Naive B cell (primary cell): ENCODE results near the gene EXOC4. TPM values are rescaled to one million over a fixed set of nuclear protein-coding genes. Genes with fewer than 3 reads are reported as not detected.

Experiments used
- ATAC-seq, 2 donors: fragments of 150-1000 bp; cut with Tn5 transposase; 2 replicates each; pipeline ENCODE4 v1.10.0; 2021; ENCODE audit warnings: low read depth in 2 of 2, mild to moderate bottlenecking in 2 of 2, moderate library complexity in 2 of 2
- DNase-seq: peaks from one replicate; pipeline ENCODE4 v3.0.0; 2022
- H3K27ac Mint-ChIP-seq, 6 donors: one replicate each; pipeline ENCODE4 v1.8.0; 2020 to 2022; ENCODE audit warnings: mild to moderate bottlenecking in 6 of 6, mixed read lengths in 6 of 6, moderate library complexity in 5 of 6, inconsistent platforms in 2 of 6
- H3K27me3 Mint-ChIP-seq, 3 donors: one replicate each; pipeline ENCODE4 v1.8.0; 2021 to 2022; ENCODE audit warnings: mixed read lengths in 3 of 3, mild to moderate bottlenecking in 1 of 3
- H3K36me3 Mint-ChIP-seq, 2 donors: one replicate each; pipeline ENCODE4 v1.8.0; 2020 to 2022; ENCODE audit warnings: mixed read lengths in 2 of 2, inconsistent platforms in 1 of 2, mild to moderate bottlenecking in 1 of 2
- H3K4me1 Mint-ChIP-seq, 3 donors: one replicate each; pipeline ENCODE4 v1.8.0; 2020 to 2022; ENCODE audit warnings: mixed read lengths in 3 of 3, inconsistent platforms in 1 of 3, mild to moderate bottlenecking in 1 of 3, moderate library complexity in 1 of 3
- H3K4me3 Mint-ChIP-seq, 8 donors: one replicate each; pipeline ENCODE4 v1.8.0; 2020 to 2022; ENCODE audit warnings: mild to moderate bottlenecking in 8 of 8, mixed read lengths in 8 of 8, moderate library complexity in 8 of 8, inconsistent platforms in 2 of 8
- H3K9me3 Mint-ChIP-seq, 7 donors: one replicate each; pipeline ENCODE4 v1.8.0; 2020 to 2022; ENCODE audit warnings: mixed read lengths in 7 of 7, mild to moderate bottlenecking in 5 of 7, inconsistent platforms in 2 of 7, moderate library complexity in 1 of 7
- polyA plus RNA-seq, 6 donors: library from polyadenylated mRNA; unstranded; fragments of 300-500 nt; fragmentation: Illumina TruSeq; gene quantifications; one replicate each; pipeline ENCODE4 v1.2.3, GENCODE V29; 2021; ENCODE audit warnings: low read depth in 6 of 6

Gene EXOC4
- polyA plus RNA-seq, 6 donors from 2014 or later, result 39.9 to 59.7 (median 47.2) TPM

- Mint-ChIP-seq H3K27me3 (no peaks in the 10 kb centered on the region), H3K9me3 (peaks cover 2 to 6% (median 4%) of the 10 kb centered on the region in 7 donors), H3K4me1 (no peaks in the 10 kb centered on the region), H3K36me3 (peaks cover 11 to 12% of the 10 kb centered on the region in 2 donors), H3K4me3 (no peak overlapping the region), H3K27ac (peak overlapping the region in 1 of 6 donors; percentile 7)
- DNase-seq (no peak), ATAC-seq (no peak)
Measured at GRCh38 chr7:133837224-133837623, 584.3 kb downstream of the EXOC4 start.

- H3K27me3 Mint-ChIP-seq, result no peaks in the 10 kb centered on the region
- H3K9me3 Mint-ChIP-seq, result peaks cover 0 to 8% (median 0%) of the 10 kb centered on the region in 7 donors
- peaks cover 0 to under 1% (median 0%) of the 10 kb centered on the region in 3 donors for H3K4me1 Mint-ChIP-seq
- no peak overlapping the region for H3K27ac Mint-ChIP-seq
- peaks cover 6 to 8% of the 10 kb centered on the region in 2 donors for H3K36me3 Mint-ChIP-seq
- H3K4me3 Mint-ChIP-seq, result no peak overlapping the region
- DNase-seq (no peak), ATAC-seq (no peak)
Measured at GRCh38 chr7:133839121-133839520, 586.2 kb downstream of the EXOC4 start.

GRCh38 chr7:133843341-133843740 lies 590.5 kb downstream of the EXOC4 start:
- Mint-ChIP-seq H3K36me3 (peaks cover 8 to 9% of the 10 kb centered on the region in 2 donors), H3K4me1 (peaks cover 4 to 8% (median 4%) of the 10 kb centered on the region in 3 donors), H3K9me3 (peaks cover 0 to 8% (median 0%) of the 10 kb centered on the region in 7 donors), H3K27ac (no peak overlapping the region), H3K27me3 (no peaks in the 10 kb centered on the region), H3K4me3 (no peak overlapping the region)
- DNase-seq (no peak), ATAC-seq (no peak)

GRCh38 chr7:133845005-133845404 lies 592.1 kb downstream of the EXOC4 start:
- Mint-ChIP-seq H3K4me3 (no peak overlapping the region), H3K27ac (peak overlapping the region in 1 of 6 donors; percentile 33), H3K9me3 (peaks cover 0 to 8% (median 0%) of the 10 kb centered on the region in 7 donors), H3K4me1 (peaks cover 4 to 8% (median 4%) of the 10 kb centered on the region in 3 donors), H3K27me3 (no peaks in the 10 kb centered on the region), H3K36me3 (peaks cover 6% of the 10 kb centered on the region in 2 donors)
- ATAC-seq, result no peak
- DNase-seq, result no peak

GRCh38 chr7:133846203-133846945 lies 593.5 kb downstream of the EXOC4 start:
- DNase-seq (no peak), ATAC-seq (no peak)
- peaks cover 4 to 8% (median 4%) of the 10 kb centered on the region in 3 donors for H3K4me1 Mint-ChIP-seq
- H3K9me3 Mint-ChIP-seq, result peaks cover 0 to 8% (median 0%) of the 10 kb centered on the region in 7 donors
- peak overlapping the region in 1 of 6 donors; percentile 32 for H3K27ac Mint-ChIP-seq
- H3K27me3 Mint-ChIP-seq, result no peaks in the 10 kb centered on the region
- H3K4me3 Mint-ChIP-seq, result no peak overlapping the region
- peaks cover 0 to 4% of the 10 kb centered on the region in 2 donors for H3K36me3 Mint-ChIP-seq

- H3K27me3 Mint-ChIP-seq, result no peaks in the 10 kb centered on the region
- H3K4me3 Mint-ChIP-seq, result no peak overlapping the region
- no peak for DNase-seq
- H3K36me3 Mint-ChIP-seq, result peaks cover 0 to 8% of the 10 kb centered on the region in 2 donors
- peaks cover 0 to 11% (median 9%) of the 10 kb centered on the region in 3 donors for H3K4me1 Mint-ChIP-seq
- no peak for ATAC-seq
- H3K27ac Mint-ChIP-seq, result peak overlapping the region in 2 of 6 donors; percentile 2 to 14
- H3K9me3 Mint-ChIP-seq, result no peaks in the 10 kb centered on the region
Measured at GRCh38 chr7:133850497-133851280, 597.8 kb downstream of the EXOC4 start.

- H3K4me3 Mint-ChIP-seq, result no peak overlapping the region
- H3K27me3 Mint-ChIP-seq, result no peaks in the 10 kb centered on the region
- peaks cover 0 to 11% (median 9%) of the 10 kb centered on the region in 3 donors for H3K4me1 Mint-ChIP-seq
- ATAC-seq, result no peak
- H3K36me3 Mint-ChIP-seq, result peaks cover 0 to 8% of the 10 kb centered on the region in 2 donors
- H3K9me3 Mint-ChIP-seq, result no peaks in the 10 kb centered on the region
- H3K27ac Mint-ChIP-seq, result no peak overlapping the region
- DNase-seq, result no peak
Measured at GRCh38 chr7:133851411-133851810, 598.5 kb downstream of the EXOC4 start.

GRCh38 chr7:133853706-133854276 lies 600.9 kb downstream of the EXOC4 start:
- peaks cover 2 to 5% of the 10 kb centered on the region in 2 donors for H3K36me3 Mint-ChIP-seq
- ATAC-seq, result no peak
- no peaks in the 10 kb centered on the region for H3K9me3 Mint-ChIP-seq
- H3K27ac Mint-ChIP-seq, result peak overlapping the region in 1 of 6 donors; percentile 13
- H3K27me3 Mint-ChIP-seq, result no peaks in the 10 kb centered on the region
- peak overlapping the region in 1 of 8 donors; percentile 1 for H3K4me3 Mint-ChIP-seq
- H3K4me1 Mint-ChIP-seq, result peaks cover 0 to 11% (median 9%) of the 10 kb centered on the region in 3 donors
- no peak for DNase-seq

- Mint-ChIP-seq H3K9me3 (no peaks in the 10 kb centered on the region), H3K4me1 (peaks cover 0 to 11% (median 9%) of the 10 kb centered on the region in 3 donors), H3K27me3 (no peaks in the 10 kb centered on the region), H3K36me3 (peaks cover 7 to 8% of the 10 kb centered on the region in 2 donors), H3K4me3 (no peak overlapping the region), H3K27ac (no peak overlapping the region)
- ATAC-seq (no peak), DNase-seq (no peak)
Measured at GRCh38 chr7:133854739-133855138, 601.9 kb downstream of the EXOC4 start.

GRCh38 chr7:133857376-133858119 lies 604.7 kb downstream of the EXOC4 start:
- Mint-ChIP-seq H3K27me3 (no peaks in the 10 kb centered on the region), H3K4me3 (peak overlapping the region in 1 of 8 donors; percentile 15), H3K27ac (no peak overlapping the region), H3K4me1 (peaks cover 0 to 11% (median 9%) of the 10 kb centered on the region in 3 donors), H3K9me3 (no peaks in the 10 kb centered on the region), H3K36me3 (peaks cover 3 to 7% of the 10 kb centered on the region in 2 donors)
- DNase-seq (no peak), ATAC-seq (no peak)

- Mint-ChIP-seq H3K27ac (no peak overlapping the region), H3K4me1 (peaks cover 0 to 8% (median 5%) of the 10 kb centered on the region in 3 donors), H3K36me3 (peaks cover 3 to 7% of the 10 kb centered on the region in 2 donors), H3K9me3 (no peaks in the 10 kb centered on the region), H3K27me3 (no peaks in the 10 kb centered on the region), H3K4me3 (no peak overlapping the region)
- DNase-seq, result no peak
- ATAC-seq, result no peak
Measured at GRCh38 chr7:133858311-133858710, 605.4 kb downstream of the EXOC4 start.

- H3K4me1 Mint-ChIP-seq, result peaks cover 0 to 5% (median 0%) of the 10 kb centered on the region in 3 donors
- no peaks in the 10 kb centered on the region for H3K9me3 Mint-ChIP-seq
- peaks cover 3 to 7% of the 10 kb centered on the region in 2 donors for H3K36me3 Mint-ChIP-seq
- H3K4me3 Mint-ChIP-seq, result no peak overlapping the region
- ATAC-seq, result no peak
- no peaks in the 10 kb centered on the region for H3K27me3 Mint-ChIP-seq
- no peak for DNase-seq
- no peak overlapping the region for H3K27ac Mint-ChIP-seq
Measured at GRCh38 chr7:133859231-133859630, 606.4 kb downstream of the EXOC4 start.
